ENCODE data around the gene RTF1.

Gene RTF1

GRCh38 chr15:41487802-41488201 lies 70.9 kb downstream of the RTF1 start:
- no peak for DNase-seq (ENCODE audit: low read depth)

GRCh38 chr15:41489641-41490040 lies 72.7 kb downstream of the RTF1 start:
- no peak for DNase-seq (ENCODE audit: low read depth)

- peak; percentile 98 for DNase-seq (ENCODE audit: low read depth)
Measured at GRCh38 chr15:41490355-41490754, 73.5 kb downstream of the RTF1 start.

- no peak for DNase-seq (ENCODE audit: low read depth)
Measured at GRCh38 chr15:41491889-41492288, 75.0 kb downstream of the RTF1 start.

GRCh38 chr15:41492597-41493204 lies 75.8 kb downstream of the RTF1 start:
- DNase-seq (ENCODE audit: low read depth), result peak; percentile 51

- peak; percentile 67 for DNase-seq (ENCODE audit: low read depth)
Measured at GRCh38 chr15:41493205-41493901, 76.5 kb downstream of the RTF1 start, which contains the start of gene ITPKA. TSS of gene ITPKA (plus strand) at chr15:41493874. CDS start at chr15:41493928, 54 bp downstream.

GRCh38 chr15:41493902-41494189 lies 77.0 kb downstream of the RTF1 start:
- no peak for DNase-seq (ENCODE audit: low read depth)

GRCh38 chr15:41494190-41494921 lies 77.5 kb downstream of the RTF1 start:
- DNase-seq (ENCODE audit: low read depth), result no peak

GRCh38 chr15:41494922-41495735 lies 78.2 kb downstream of the RTF1 start:
- no peak for DNase-seq (ENCODE audit: low read depth)

GRCh38 chr15:41495736-41496599 lies 79.1 kb downstream of the RTF1 start:
- no peak for DNase-seq (ENCODE audit: low read depth)

- no peak for DNase-seq (ENCODE audit: low read depth)
Measured at GRCh38 chr15:41498657-41499056, 81.8 kb downstream of the RTF1 start.

GRCh38 chr15:41499109-41499851 lies 82.4 kb downstream of the RTF1 start:
- DNase-seq (ENCODE audit: low read depth), result no peak

GRCh38 chr15:41501191-41501917 lies 84.5 kb downstream of the RTF1 start:
- no peak for DNase-seq (ENCODE audit: low read depth)

- DNase-seq (ENCODE audit: low read depth), result no peak
Measured at GRCh38 chr15:41501931-41502794, 85.3 kb downstream of the RTF1 start.

- DNase-seq (ENCODE audit: low read depth), result no peak
Measured at GRCh38 chr15:41502795-41503668, 86.1 kb downstream of the RTF1 start.

GRCh38 chr15:41503669-41504010 lies 86.7 kb downstream of the RTF1 start:
- DNase-seq (ENCODE audit: low read depth), result no peak

- no peak for DNase-seq (ENCODE audit: low read depth)
Measured at GRCh38 chr15:41504751-41505492, 88.0 kb downstream of the RTF1 start.

Measured in iris pigment epithelial cell (primary cell).